Liver (tissue), 9 donors: ENCODE data around the gene RUNX1. TPM values are rescaled to one million over a fixed set of nuclear protein-coding genes. Genes with fewer than 3 reads are reported as not detected.

ENCODE experiments used
- DNase-seq: peaks from one replicate; pipeline ENCODE4 v3.0.0-alpha.2; 2017; ENCODE audit warnings: low spot score
- H3K27ac ChIP-seq, 2 donors: one replicate each; pipeline ENCODE4 v1.7.0; 2013; ENCODE audit warnings: inconsistent platforms in 2 of 2, low read length in 2 of 2, control low read depth in 1 of 2, low read depth in 1 of 2, mild to moderate bottlenecking in 1 of 2
- H3K27me3 ChIP-seq, 4 donors: one replicate each; pipeline versions ENCODE4 v1.6.1 to v1.7.0; 2013; ENCODE audit warnings: low read length in 3 of 4, inconsistent platforms in 1 of 4, mild to moderate bottlenecking in 1 of 4, moderate library complexity in 1 of 4; ENCODE audit not compliant: control insufficient read depth in 4 of 4, insufficient read depth in 4 of 4
- H3K36me3 ChIP-seq, 4 donors: one replicate each; pipeline versions ENCODE4 v1.6.1 to v1.7.0; 2013; ENCODE audit warnings: low read length in 3 of 4, mild to moderate bottlenecking in 3 of 4, low read depth in 1 of 4, moderate library complexity in 1 of 4; ENCODE audit not compliant: control insufficient read depth in 4 of 4, insufficient read depth in 3 of 4
- H3K4me1 ChIP-seq, 4 donors: one replicate each; pipeline versions ENCODE4 v1.6.1 to v1.7.0; 2013; ENCODE audit warnings: low read length in 3 of 4, mild to moderate bottlenecking in 3 of 4, moderate library complexity in 1 of 4; ENCODE audit not compliant: control insufficient read depth in 4 of 4, insufficient read depth in 4 of 4
- H3K4me3 ChIP-seq, 3 donors: one replicate each; pipeline versions ENCODE4 v1.6.1 to v1.7.0; 2013; ENCODE audit warnings: low read length in 3 of 3, control low read depth in 1 of 3, low read depth in 1 of 3, mild to moderate bottlenecking in 1 of 3
- H3K9ac ChIP-seq, 2 donors: one replicate each; pipeline ENCODE4 v1.7.0; 2013; ENCODE audit warnings: low read length in 2 of 2, mild to moderate bottlenecking in 2 of 2, moderate library complexity in 2 of 2, control low read depth in 1 of 2, low read depth in 1 of 2
- H3K9me3 ChIP-seq, 4 donors: one replicate each; pipeline versions ENCODE4 v1.6.1 to v1.7.0; 2013; ENCODE audit warnings: low read length in 3 of 4; ENCODE audit not compliant: control insufficient read depth in 4 of 4
- ATF3 ChIP-seq: IDR thresholded peaks from 2 replicates; pipeline ENCODE4 v1.6.1; 2016; ENCODE audit warnings: antibody characterized with exemption
- EGR1 ChIP-seq, 2 donors: IDR thresholded peaks; 2 replicates each; pipeline ENCODE4 v1.6.1; 2016 to 2018; ENCODE audit warnings: antibody characterized with exemption in 2 of 2, low read depth in 2 of 2
- FOXA1 ChIP-seq: IDR thresholded peaks from 2 replicates; pipeline ENCODE4 v1.6.1; 2016; ENCODE audit warnings: antibody characterized with exemption
- FOXA2 ChIP-seq: IDR thresholded peaks from 2 replicates; pipeline ENCODE4 v1.6.1; 2016; ENCODE audit warnings: antibody characterized with exemption
- GABPA ChIP-seq, 2 donors: IDR thresholded peaks in 1 of 2; conservative IDR thresholded peaks in 1 of 2; 2 replicates each; pipeline ENCODE4 v1.6.1; 2016; ENCODE audit warnings: antibody characterized with exemption in 2 of 2, mild to moderate bottlenecking in 1 of 2, moderate library complexity in 1 of 2
- HNF4A ChIP-seq, 2 donors: conservative IDR thresholded peaks; 2 replicates each; pipeline ENCODE4 v1.6.1; 2016; ENCODE audit warnings: antibody characterized with exemption in 2 of 2, mild to moderate bottlenecking in 2 of 2
- HNF4G ChIP-seq: IDR thresholded peaks from 2 replicates; pipeline ENCODE4 v1.6.1; 2016; ENCODE audit warnings: antibody characterized with exemption
- JUND ChIP-seq, 2 donors: IDR thresholded peaks; 2 replicates each; pipeline ENCODE4 v1.6.1; 2016; ENCODE audit warnings: antibody characterized with exemption in 2 of 2
- MAX ChIP-seq: IDR thresholded peaks from 2 replicates; pipeline ENCODE4 v1.6.1; 2016; ENCODE audit warnings: antibody characterized with exemption
- NR2F2 ChIP-seq: IDR thresholded peaks from 2 replicates; pipeline ENCODE4 v1.6.1; 2016; ENCODE audit warnings: antibody characterized with exemption
- RAD21 ChIP-seq, 2 donors: IDR thresholded peaks; 2 replicates each; pipeline ENCODE4 v1.6.1; 2016; ENCODE audit warnings: antibody characterized with exemption in 2 of 2, mild to moderate bottlenecking in 2 of 2
- REST ChIP-seq: IDR thresholded peaks from 2 replicates; pipeline ENCODE4 v1.6.1; 2016; ENCODE audit warnings: antibody characterized with exemption, mild to moderate bottlenecking
- SP1 ChIP-seq: IDR thresholded peaks from 2 replicates; pipeline ENCODE4 v1.6.1; 2018; ENCODE audit warnings: antibody characterized with exemption, mild to moderate bottlenecking
- TAF1 ChIP-seq: conservative IDR thresholded peaks from 2 replicates; pipeline ENCODE4 v1.6.1; 2016; ENCODE audit warnings: antibody characterized with exemption, mild to moderate bottlenecking
- YY1 ChIP-seq: IDR thresholded peaks from 2 replicates; pipeline ENCODE4 v1.6.1; 2016; ENCODE audit warnings: antibody characterized with exemption, mild to moderate bottlenecking
- ZBTB33 ChIP-seq: IDR thresholded peaks from 2 replicates; pipeline ENCODE4 v1.6.1; 2016; ENCODE audit warnings: antibody characterized with exemption
- WGBS: extraction: QIAGEN DNeasy Blood & Tissue Kit; methylation state at CpG from one replicate; pipeline ENCODE4 v1.1.7; 2013; 5-methylcytosine and 5-hydroxymethylcytosine counted together
- polyA plus RNA-seq, 2 donors: library from polyadenylated mRNA; stranded (reverse) in 1 of 2; unstranded in 1 of 2; fragments of 200-250 nt in 1 of 2; fragments of >200 nt in 1 of 2; fragmentation: Nextera tagmentation in 1 of 2; extraction: Ambion mirVana in 1 of 2; gene quantifications; one replicate each; pipeline versions ENCODE4 v1.2.1 to v1.2.3, GENCODE V29; 2013 to 2015
- total RNA-seq, 2 donors: library from RNA; depleted of rRNA; stranded (reverse); fragments of >200 nt; gene quantifications; one replicate each; pipeline ENCODE4 v1.2.3, GENCODE V29; 2014
- donor health status: healthy.
- donor health status: healthy.
- donor health status: healthy.
- donor health status: healthy.
- donor health status: healthy.

RUNX1 gene
- total and polyA plus RNA-seq, 4 donors: 0.98 to 7.2 (median 3.1) TPM

- no peak overlapping the region for H3K4me3 ChIP-seq
- DNase-seq: peak; percentile 2
- H3K36me3 ChIP-seq: peaks cover 0 to 6% (median 0%) of the 10 kb centered on the region in 4 donors
- H3K27me3 ChIP-seq: no peaks in the 10 kb centered on the region
- no peak overlapping the region for H3K27ac ChIP-seq
- no peak overlapping the region for H3K9ac ChIP-seq
- WGBS: 90% methylated on average over 3 of the region's 3 CpGs
- H3K4me1 ChIP-seq: no peaks in the 10 kb centered on the region
- TF ChIP-seq HNF4A (conservative IDR thresholded peaks at IDR 0.05) (no peak), ZBTB33 (no peak), REST (no peak), FOXA1 (no peak), JUND (IDR thresholded peaks at IDR 0.05) (no peak), HNF4G (no peak), NR2F2 (no peak), EGR1 (IDR thresholded peaks at IDR 0.05; ENCODE audit: low read depth in 2 of 2) (no peak), YY1 (no peak), GABPA (IDR thresholded peaks at IDR 0.05 in 1 of 2, conservative IDR thresholded peaks at IDR 0.05 in 1 of 2) (no peak), TAF1 (no peak), FOXA2 (no peak), SP1 (no peak), ATF3 (no peak), MAX (no peak)
- no peaks in the 10 kb centered on the region for H3K9me3 ChIP-seq
These were observed 223.1 kb downstream of the RUNX1 start for GRCh38 chr21:34825948-34826548.

- no peaks in the 10 kb centered on the region for H3K27me3 ChIP-seq
These were observed 224.0 kb downstream of the RUNX1 start for GRCh38 chr21:34825101-34825500.

More at GRCh38 chr21:34825101-34825500, 224.0 kb downstream of the RUNX1 start:
- Histone ChIP-seq H3K4me3 (no peak overlapping the region), H3K9me3 (no peaks in the 10 kb centered on the region), H3K4me1 (no peaks in the 10 kb centered on the region), H3K27ac (no peak overlapping the region), H3K9ac (no peak overlapping the region), H3K36me3 (peaks cover 0 to 6% (median 0%) of the 10 kb centered on the region in 4 donors)
- TF ChIP-seq ATF3: no peak
- no peak for TF ChIP-seq GABPA (IDR thresholded peaks at IDR 0.05 in 1 of 2, conservative IDR thresholded peaks at IDR 0.05 in 1 of 2)
- TF ChIP-seq HNF4A (conservative IDR thresholded peaks at IDR 0.05): no peak
- no peak for TF ChIP-seq EGR1 (IDR thresholded peaks at IDR 0.05; ENCODE audit: low read depth in 2 of 2)
- no peak for TF ChIP-seq RAD21 (IDR thresholded peaks at IDR 0.05)
- no peak for TF ChIP-seq SP1
- no peak for TF ChIP-seq JUND (IDR thresholded peaks at IDR 0.05)
- no peak for TF ChIP-seq NR2F2
- TF ChIP-seq FOXA1: no peak
- TF ChIP-seq YY1: no peak
- no peak for TF ChIP-seq FOXA2
- peak; percentile 8 for DNase-seq
- 97% methylated on average over 3 of the region's 3 CpGs for WGBS
